Measurements from ENCODE around the gene RABAC1.
A peak's percentile ranks its signal among the peaks of the same experiment; 100 is the strongest.
"Not testable (repeated sequence)": the region's sequence is repeated elsewhere in the genome, so short reads cannot be mapped to it uniquely, and the experiment has no call there.

RABAC1 gene

DNA sequence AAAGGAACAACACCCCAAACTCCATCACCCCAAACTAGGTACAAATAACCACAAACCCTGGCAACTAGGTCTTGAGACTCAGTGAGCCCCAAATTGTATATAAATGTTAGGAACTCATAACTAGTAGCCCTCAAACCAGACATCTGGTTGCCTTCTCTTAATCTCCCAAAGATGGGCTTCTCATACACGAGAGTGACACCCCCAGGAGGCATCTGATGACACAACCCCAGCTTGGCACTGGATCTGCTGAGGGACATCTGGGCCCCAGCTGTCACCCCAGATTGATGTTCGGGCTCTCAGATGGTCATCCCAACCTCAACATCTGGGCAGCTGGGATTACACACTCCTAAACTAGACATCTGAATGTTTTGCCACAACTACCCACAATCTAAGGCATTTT, 14.8 kb downstream of the RABAC1 start:
- no peak for DNase-seq

DNA sequence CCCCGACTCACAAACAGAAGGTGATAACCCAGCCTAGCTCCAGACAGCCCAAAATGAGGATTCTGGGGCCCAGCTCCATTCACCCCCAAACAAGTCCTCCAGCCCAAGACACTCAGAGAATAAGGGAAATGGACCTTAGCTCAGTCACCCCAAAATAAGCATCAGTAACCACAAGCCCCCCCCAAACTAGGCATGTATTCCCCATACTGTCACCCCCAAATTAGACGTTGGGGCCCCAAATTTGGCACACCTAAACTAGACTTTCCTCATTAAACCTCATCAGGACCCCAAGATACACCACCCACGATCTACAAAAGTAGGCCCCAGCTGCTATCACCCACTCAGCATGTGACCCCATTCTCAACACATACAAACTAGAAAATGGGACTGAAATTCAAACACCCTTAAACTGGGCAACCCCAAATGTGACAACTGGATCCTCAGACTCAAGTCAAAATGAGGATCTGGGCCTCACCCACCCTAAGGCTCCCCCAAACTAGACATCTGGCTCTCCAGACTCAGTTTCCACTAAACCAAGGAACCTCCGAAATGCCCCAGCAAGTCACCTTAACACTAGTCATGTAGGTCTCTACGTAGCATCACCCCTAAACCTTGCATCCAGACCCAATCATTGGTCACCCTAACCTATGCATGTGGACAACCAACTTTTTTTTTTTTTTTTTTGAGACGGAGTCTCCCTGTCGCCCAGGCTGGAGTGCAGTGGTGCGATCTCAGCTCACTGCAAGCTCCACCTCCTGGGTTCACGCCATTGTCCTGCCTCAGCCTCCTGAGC, 17.5 kb downstream of the RABAC1 start:
- no peak for DNase-seq

DNA sequence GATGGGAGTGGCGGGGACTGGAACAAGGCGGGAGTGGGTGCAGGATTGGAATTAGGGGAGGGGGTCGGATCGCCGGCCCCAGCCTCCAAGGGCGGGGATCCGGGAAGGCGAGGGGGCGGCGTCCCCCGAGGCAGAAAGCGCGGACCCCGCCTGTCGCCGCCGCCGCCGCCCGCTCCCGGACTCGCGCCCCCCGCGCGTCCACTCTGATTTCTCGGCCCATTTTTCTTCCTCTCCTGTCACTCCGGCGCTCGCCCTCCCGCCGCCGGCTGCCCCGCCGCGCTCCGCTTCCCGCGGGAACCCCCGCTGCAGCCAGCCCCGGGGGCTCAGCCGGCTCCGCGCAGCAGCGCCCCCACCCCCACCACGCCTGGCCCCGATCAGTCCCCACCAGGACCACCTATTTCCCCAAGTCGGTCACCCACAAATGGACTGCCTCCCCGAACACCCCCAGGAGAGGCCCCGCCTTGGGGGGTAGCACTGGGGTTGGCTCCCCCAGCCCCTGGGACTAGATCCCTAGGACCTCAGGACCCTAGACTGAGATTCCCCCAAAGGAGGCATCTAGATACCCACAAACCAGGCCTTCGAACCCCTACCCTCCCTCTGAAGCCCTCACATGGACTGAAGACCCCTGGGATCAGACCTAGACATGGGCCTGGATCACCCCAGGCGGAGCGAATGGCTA, 18.3 kb downstream of the RABAC1 start:
- DNase-seq = no peak

DNA sequence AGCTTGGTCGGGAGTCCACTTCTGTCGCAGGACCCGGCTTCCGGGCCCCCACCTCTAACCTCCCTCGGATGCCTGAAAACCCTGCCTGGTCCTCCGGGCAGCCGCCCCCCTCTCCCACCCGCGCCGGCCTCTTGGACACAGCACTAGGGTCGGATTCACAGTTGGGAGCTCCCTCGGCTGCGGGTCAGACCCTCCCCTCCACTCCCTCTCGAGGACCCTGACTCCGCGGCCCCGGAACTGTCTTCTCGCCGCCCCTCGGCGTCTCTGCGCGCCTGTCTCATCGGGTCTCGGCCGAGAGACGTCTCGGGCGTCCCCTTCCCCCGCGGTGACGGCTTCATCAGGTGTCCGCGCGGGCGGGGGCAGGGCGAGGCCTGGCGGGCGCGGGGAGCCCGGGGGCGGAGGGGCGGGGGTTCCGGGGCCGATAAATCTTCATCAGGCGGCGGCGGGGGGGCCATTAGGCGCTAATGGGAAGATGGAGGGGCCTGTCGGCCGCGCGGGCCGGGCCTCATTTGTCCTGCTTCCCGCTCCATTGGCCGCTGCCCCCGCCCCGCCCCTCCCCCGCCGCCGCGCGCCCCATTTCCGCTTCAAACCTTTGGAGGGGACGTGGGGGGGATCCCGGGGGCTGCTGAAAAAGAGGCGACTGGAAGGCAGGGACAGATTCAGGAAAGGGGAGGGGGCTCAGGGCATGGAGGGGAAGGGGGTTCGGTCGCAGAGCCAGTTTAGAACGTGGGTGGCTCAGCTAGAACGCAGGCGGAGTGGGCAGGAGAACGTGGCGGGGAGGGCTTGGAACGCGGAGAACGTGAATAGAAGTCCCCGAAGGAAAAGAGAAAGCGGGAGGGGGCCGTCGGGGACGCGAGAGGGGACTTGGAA, 19.0 kb downstream of the RABAC1 start:
- DNase-seq = no peak

DNA sequence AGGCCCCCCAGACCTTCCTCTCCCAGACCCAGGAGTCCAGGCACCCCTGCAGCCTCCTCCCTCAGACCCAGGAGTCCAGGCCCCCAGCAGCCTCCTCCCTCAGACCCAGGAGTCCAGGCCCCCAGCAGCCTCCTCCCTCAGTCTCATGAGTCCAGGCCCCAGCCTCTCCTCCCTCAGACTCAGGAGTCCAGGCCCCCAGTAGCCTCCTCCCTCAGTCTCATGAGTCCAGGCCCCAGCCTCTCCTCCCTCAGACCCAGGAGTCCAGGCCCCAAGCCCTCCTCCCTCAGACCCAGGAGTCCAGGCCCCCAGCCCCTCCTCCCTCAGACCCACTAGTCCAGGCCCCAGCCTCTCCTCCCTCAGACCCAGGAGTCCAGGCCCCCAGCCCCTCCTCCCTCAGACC, 19.9 kb downstream of the RABAC1 start:
- not testable (repeated sequence) for DNase-seq

DNA sequence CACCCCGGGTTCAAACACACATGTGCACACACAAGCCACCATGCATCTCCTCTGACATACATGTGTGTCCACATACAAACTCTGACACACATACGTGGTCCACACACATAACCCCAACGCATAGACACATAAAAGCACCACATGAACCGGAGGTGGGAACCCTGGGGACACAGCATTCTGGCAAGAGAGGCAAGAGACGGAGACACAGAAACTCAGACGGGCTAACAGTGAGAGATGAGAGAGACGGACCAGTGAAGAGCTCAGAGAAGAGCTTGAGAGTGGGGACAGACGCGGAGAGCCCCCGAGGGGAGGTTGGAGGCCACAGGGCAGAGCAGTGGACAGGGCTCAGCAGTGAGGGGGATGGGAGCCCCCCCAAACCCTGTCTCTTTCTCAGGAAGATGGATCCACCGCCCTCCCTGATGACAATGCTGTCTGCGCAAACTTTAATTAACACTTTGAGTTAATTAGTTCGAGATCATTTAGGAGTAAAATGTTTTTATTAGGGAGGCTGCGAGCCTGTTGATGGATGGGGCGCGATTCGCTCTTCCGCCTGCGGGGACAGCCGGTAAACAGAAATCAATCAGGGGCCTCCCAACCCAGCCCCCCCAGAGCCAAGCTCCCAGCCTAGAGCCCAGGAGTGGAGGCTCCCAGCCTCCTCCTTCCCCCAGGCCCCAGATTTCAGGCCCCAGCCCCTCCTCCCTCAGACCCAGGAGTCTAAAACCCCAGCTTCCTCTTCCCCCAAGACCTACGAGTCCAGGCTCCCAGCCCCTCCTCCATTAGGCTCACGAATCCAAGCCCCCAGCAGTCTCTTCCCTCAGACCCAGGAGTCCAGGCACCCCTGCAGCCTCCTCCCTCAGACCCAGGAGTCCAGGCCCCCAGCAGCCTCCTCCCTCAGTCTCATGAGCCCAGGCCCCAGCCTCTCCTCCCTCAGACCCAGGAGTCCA, 21.3 kb downstream of the RABAC1 start:
- no peak for DNase-seq

DNA sequence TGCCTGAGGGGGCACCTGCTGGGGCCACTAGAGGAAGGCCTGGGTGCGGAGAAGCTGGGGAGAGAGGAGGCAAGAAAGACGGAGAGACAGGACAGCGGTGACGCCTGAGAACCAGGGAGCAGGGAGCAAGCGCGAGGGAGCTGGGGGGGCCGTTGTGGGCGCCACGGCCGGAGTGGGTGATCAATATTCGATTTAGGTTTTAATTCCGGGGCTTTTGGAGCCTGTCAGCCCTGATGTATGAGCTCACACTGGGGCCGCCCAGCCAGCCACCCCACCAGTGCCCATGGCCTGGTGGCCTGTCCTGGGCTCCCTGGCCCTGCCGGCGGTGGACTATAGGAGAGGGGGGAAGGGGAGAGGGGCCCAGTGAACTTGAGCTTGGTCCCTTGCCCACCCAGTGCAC, 22.2 kb downstream of the RABAC1 start:
- no peak for DNase-seq

DNA sequence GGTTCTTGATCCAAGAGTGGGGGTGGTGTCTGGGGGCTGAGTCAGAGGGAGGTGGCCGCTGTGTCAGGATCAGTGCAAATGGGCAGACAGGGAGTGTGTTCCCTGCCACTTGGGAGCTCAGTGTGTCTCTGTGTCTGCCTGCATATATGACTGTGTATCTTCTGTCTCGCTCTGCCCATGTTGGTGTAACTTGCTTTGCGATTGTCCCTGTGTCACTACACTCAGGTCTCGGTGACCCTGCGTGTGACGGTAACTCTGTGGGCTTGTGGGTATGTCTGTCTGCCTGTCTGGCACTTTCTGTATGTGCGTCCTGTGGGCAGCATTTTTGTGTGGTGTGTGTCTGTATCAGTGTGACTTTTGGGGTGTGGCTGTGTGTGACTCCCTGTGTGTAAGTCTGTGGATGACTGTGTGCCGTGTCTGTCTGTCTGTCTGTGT, 22.7 kb downstream of the RABAC1 start:
- DNase-seq = no peak

DNA sequence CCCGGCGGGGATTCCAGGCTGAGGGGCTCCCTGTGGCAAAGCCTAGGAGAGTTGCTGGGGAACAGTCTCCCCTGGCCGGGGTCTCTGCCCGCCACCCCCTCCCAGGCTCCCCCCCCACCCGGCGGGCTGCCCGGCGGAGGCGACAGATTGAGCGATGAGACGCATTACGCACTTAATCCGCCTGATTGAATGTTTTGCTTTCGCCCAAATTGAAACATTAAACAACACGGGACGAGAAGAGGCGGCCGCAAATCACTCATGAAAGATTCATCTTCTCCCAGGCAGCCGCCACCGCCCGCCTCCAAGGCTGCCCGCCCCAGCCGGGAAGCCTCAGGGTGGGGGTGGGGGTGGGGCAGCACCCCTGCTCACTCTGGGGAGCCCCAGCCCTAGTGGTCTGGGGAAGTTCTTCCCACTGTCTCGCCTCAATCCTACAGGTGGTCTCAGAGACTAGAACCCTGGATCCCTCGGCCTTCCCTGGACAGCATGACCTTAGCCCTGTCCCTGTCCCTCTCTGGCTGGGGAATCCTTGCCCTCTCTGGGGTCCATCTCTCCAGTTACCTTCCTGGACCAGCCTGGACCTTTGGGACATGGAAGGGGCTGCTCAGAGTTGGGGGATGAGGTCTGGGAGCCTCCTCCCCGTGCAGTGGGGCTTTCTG, 23.2 kb downstream of the RABAC1 start:
- DNase-seq = no peak

DNA sequence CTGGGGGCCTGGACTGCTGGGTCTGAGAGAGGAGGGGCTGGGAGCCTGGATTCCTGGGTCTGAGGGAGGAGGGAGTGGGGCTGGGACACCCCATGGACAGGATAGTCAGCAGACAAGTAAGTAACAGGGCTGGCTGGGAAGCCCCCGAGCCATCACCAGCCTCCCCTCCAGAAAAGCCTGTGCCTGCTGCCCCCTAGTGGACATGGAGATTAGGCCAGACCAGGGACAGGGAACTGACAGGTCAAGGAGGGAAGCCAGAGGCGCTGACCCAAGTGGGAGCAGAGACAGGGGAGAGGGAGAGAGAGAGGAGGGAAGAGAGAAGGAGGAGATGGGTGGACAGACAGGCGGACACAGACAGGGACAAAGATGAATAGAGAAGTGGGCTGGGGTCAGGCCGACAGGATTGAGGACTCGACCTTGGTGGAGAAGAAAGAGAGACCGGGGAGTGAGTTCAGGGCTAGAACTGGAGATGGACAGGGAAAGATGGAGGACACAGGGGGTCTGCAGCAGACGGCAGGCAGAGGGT, 24.2 kb downstream of the RABAC1 start:
- no peak for DNase-seq

DNA sequence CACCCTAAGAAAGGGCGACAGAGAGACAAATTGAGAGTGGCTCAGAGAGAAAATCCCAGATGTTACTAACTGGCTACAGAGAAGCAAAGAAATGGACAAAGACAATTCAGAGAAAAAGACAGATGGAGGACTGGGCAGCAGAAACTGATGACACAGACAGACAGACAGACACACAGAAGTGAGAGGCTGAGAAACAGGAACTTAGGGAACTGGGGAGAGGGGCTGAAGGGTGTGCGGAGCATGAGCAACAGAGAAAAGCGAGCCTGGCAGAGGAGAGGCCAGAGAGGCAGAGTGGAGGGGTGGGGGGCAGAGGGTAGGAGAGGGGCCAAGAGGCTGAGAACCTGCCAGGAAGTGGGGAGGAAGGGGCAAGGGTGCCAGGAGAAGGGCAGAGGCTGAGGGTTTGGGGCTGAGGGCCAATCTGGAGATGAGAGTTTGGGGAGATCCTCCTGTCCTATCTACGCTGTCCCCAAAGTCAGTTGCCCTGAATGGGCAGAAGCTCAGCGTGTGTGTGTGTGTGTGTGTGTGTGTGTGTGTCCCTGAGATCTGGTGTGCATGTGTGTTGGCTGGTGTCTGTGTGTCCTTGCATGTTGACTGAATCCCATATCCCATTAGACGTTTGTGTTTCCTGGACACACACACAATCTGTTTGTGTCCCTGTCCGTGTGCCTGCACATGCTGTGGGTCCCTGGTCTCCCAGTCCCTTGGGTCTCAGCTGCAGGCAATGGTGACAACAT, 25.3 kb downstream of the RABAC1 start:
- DNase-seq = no peak

DNA sequence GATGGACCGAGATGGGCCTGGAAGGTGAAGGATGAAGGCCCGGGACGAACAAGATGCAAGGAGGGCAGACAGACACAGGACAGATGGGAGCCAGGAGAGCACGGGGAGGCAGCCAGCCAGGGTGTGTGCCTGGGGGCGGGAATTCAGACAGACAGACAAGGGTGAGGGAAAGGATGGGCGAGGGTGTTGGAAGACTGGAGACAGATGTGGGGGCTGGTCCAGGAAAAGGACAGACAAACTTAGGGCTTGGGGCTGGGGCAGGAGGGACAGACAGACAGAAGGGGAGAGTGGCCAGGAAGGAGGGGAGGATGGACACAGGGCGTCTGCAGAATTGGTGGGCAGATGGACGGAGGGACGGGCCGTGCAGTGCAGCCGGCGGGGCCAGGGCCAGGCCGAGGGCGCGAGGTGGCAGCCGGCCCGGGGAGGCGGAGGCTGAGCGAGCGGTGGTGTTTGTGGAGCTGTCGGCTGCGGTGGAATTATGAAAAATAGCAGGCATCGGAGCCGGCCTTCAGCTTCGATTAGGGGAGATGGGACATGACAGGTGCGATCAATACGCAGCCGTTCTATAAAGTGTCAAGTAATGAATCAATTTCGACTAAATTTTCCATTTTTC, 26.3 kb downstream of the RABAC1 start:
- no peak for DNase-seq

DNA sequence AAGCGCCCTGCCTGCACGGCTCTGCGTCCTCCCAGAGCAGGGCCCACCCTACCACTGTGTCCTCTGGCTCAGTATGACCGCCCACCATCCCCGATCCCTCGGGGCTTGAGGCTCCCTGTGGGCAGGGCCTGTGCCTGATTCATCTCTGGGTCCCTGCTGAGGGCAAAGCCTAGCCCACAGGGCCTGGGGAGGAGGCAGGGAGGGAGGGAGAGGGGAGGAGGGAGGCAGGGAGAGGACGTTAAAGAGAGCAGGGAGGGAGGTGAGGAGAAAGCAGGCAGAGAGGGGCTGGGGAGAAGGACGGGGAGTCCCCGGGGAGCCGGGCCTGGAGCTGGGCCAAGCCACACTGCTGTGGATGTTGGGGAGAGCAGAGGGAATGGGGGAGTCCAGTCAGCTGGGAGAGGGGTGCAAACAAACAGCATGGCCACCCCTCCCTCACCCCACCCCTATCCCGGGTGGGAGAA, 26.8 kb downstream of the RABAC1 start:
- no peak for DNase-seq

DNA sequence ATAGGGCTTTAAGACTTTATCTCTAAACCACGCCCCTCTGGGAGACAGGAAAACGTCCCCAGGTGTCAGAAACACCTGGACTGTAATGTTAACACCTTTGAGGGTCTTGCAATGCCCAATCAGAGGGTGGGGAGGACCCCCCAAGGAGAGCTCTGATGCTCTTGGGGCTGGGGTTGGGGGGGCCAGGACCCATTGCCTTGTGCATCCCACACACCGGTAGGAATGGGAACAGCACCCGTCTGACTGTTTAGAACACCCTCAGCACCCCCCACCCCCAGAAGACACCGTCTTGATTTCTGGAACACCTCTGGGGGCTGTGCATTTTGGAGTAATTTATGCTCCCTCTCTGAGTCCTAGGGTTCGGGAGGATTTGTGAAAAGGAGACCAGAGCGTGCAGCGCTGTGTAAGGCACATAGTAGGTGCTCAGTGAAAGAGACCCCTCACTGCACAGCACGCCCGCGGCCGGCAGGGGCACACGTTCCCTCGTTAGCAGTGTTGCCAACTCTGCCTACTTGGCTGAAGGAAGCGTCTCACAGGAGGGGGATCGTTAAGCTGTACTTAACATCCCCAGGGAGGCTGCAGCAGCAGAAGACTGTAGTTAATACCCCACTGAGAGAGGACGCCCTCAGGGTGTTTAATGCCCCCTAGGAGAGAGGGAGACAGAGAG, 28.1 kb downstream of the RABAC1 start:
- DNase-seq = peak; percentile 51

DNA sequence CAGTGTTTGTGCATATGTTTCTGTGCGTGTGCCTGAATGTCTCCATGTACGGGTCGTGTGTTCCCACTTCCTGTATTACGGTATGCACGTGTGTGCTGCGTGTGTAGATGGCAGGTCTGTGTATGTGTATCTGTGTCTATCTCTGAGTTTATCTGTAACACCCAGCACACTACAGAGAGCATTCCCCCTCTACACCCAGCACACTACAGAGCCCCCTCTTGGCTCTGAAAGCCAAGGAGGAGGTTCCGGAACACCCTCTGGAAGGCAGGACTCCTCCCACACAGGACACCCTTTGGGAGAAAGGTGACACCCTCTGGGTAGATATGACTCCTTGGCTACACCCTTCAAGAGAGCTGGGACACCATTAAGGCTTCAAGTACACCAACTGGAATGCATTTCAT, 28.8 kb downstream of the RABAC1 start:
- DNase-seq = no peak

DNA sequence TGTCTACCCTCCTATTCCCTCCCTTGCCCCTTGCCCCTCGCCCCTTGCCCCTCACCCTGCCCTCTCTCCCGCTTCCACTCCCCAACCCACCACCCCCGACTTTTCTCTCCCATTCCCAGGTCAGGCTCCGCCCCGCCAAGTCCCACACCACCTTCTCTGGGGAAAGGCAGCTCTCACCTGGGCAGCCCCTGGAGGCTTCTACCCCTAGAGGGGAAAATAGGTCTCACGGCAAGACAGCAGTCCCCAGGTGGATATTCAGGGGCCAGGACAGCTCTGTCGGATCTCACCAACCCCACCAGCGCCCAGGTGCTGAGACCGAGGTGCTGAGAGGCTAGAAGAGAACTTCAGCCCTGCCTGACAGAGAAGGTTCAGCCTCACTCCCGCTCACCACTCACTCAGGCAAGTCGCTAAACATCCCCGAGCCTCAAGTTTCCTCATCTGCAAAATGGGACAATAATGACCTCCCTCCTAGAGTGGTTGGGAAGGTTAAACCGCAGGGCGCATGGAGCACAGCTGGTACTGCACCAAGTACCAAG, 29.5 kb downstream of the RABAC1 start:
- DNase-seq = no peak

DNA sequence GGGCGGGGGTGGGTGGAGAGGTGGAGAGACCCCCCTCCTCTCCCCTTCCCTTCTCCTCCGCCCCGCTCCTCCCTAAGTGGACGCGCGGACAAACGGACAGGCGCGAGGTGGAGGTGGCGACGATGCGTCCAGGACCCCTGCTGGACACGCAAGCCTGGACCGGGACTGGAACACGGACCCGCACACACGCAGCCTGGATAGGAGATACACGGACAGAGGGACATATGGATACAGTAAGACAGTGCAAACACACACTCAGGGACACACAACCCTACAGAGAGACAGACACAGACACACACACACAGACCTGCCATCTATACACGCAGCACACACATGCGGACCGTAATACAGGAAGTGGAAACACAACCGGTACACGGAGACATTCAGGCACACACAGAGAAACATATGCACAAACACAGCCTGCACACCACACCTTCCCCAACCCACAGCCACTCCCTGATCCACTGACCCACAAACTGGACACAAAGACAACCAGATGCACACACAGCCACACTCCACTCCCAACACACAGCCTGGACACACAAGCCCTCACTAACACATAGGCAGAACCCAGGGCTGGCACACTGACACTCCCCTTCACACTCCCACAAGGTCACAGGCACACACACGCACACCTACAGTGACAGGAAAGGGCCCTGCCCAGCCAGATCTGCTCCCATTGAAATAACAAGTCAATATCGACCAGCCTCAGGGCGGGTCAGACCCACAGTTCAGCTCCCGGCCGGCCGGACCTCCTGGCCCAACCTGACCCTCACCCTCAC, 30.2 kb downstream of the RABAC1 start:
- no peak for DNase-seq

DNA sequence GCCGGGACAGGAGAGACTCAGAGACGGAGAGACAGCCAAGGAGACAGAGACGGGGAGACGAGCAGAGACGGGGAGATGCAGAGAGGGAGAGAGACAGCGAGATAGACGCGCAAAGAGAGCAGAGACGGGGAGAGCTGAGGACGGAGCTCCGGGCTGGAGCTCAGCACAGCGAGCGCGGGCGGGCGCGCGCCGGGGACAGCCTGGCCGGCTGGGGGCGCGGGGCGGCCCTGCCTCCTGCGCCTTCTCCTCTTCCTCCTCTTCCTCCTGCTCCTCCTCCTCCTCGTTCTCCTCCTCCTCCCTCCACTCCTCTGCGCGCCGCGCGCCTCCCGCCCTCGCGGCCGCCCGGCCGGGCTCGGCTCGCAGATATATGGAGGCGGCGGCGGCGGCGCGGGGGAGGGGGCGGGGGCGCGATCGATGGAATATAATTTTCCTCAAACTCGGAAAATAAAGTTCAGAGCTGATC, 30.9 kb downstream of the RABAC1 start, which contains the start of gene ERFL:
ERFL (minus strand) TSS at position 229 of the 463 bp plus-strand sequence. CDS start 15,530 bp downstream, outside the sequence.
- DNase-seq = no peak
